Measurements from ENCODE around the gene C17orf50.

- TF ChIP-seq YY1 (IDR thresholded peaks at IDR 0.05; ENCODE audit: insufficient read depth, insufficient read length), result no peak
- no peak for TF ChIP-seq SUZ12 (IDR thresholded peaks at IDR 0.05; ENCODE audit: extremely low read depth, insufficient read depth, insufficient read length)
- no peak for TF ChIP-seq ZNF274 (IDR thresholded peaks at IDR 0.05; ENCODE audit: low read depth, low read length)
Observed at GRCh38 chr17:35710950-35711349, 49.7 kb upstream of the C17orf50 start.
